Measurements from ENCODE around the gene CXCL5. TPM values are rescaled to one million over a fixed set of nuclear protein-coding genes. Genes with fewer than 3 reads are reported as not detected.

Gene CXCL5
- polyA plus RNA-seq, 1 of the 3 experiments (the other 2 are of a cell fraction) = 0.02 TPM

DNA sequence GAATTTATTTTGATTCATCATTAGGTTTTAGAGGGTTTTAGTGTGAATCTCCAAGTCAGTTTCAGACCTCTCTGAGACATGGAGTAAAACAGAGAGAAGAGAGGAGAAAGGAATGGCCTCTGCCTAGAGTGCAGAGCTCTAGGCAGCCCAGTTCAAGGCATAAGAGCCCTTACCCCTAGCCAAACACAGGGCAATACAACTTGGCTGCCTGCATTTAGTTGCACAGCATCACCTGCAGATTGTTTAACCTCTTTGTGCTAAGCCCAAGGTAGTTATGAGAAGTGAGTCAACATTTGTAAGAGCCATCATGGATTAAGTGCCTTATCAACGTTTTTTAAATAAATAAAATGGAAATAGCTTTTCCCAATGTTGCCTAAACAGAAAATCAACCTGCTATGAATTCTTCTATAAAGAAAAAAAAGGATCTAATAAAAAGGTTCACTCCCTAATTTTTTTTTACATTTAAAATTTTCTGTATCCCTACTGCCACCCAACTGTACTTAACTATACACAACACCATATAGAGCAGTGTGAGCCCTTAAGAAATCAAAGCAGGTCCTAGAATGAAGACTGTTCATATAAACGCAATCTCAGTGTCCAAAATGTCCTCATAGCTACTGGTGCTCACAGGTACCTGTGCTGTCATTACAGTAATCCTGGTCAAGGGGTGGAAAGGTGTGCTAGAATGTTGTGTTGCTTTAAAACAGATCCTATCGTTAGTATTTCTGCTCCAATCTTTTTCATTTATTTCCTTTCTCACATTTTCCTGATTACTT lies 52.6 kb downstream of the CXCL5 start (continued):
- TF ChIP-seq JUND (IDR thresholded peaks at IDR 0.05) (no peak), MXI1 (IDR thresholded peaks at IDR 0.05; ENCODE audit: low read depth, low read length) (no peak)

Small RNA genes lying within 50 kb of the gene (small RNA-seq; reads per million reads assigned to genes)
- gene RN7SL218P = 0 reads per million in 7 experiments

Other genes starting within 250 kb of the CXCL5 start
- gene CXCL6, start 162.0 kb downstream of the CXCL5 start, polyA plus RNA-seq (2012; rRNA removed) = 0.02 and 0.03 TPM in 2 replicates
- not detected in 2 replicates for gene PF4V1, start 145.4 kb downstream of the CXCL5 start, polyA plus RNA-seq (2012; rRNA removed)
- 0.06 and 0.12 TPM in 2 replicates for gene CXCL1, start 129.3 kb downstream of the CXCL5 start, polyA plus RNA-seq (2012; rRNA removed)
- gene PF4, start 16.6 kb downstream of the CXCL5 start, polyA plus RNA-seq (2012; rRNA removed) = not detected in 2 replicates
- gene PPBP, start 10.5 kb downstream of the CXCL5 start, polyA plus RNA-seq (2012; rRNA removed) = not detected in 2 replicates
- gene CXCL3, start 40.0 kb upstream of the CXCL5 start, polyA plus RNA-seq (2012; rRNA removed) = 0.31 and 0.34 TPM in 2 replicates
- gene CXCL2, start 100.5 kb upstream of the CXCL5 start, polyA plus RNA-seq (2012; rRNA removed) = 20.9 and 33.7 TPM in 2 replicates
- 4.8 and 8.2 TPM in 2 replicates for gene MTHFD2L, start 159.4 kb upstream of the CXCL5 start, polyA plus RNA-seq (2012; rRNA removed)

All from SK-N-SH (cell line).